Stimulated activated naive B cell treated with anti-CD40 and anti-IgM and Interleukin-4, amounts not matched to agents 10 μg/mL and 1 μg/mL and 100 μg/mL, for 72 hours (primary cell): ENCODE data around the gene GCN1.

Experiments used
- ATAC-seq, 2 donors: fragments of 150-1000 bp; cut with Tn5 transposase; replicated peaks; 2 replicates each; pipeline ENCODE4 v1.10.0; 2021; ENCODE audit warnings: moderate library complexity in 1 of 2
- DNase-seq: peaks from one replicate; pipeline ENCODE4 v3.0.0; 2021
- H3K27ac Mint-ChIP-seq: one replicate; pipeline ENCODE4 v1.8.0; 2022; ENCODE audit warnings: mild to moderate bottlenecking, mixed read lengths
- H3K27me3 Mint-ChIP-seq, 2 donors: one replicate each; pipeline ENCODE4 v1.8.0; 2022; ENCODE audit warnings: mixed read lengths in 2 of 2
- H3K36me3 Mint-ChIP-seq, 2 donors: one replicate each; pipeline ENCODE4 v1.8.0; 2022; ENCODE audit warnings: mixed read lengths in 2 of 2, mild to moderate bottlenecking in 1 of 2
- H3K4me1 Mint-ChIP-seq, 2 donors: one replicate each; pipeline ENCODE4 v1.8.0; 2022; ENCODE audit warnings: mixed read lengths in 2 of 2, mild to moderate bottlenecking in 1 of 2
- H3K4me3 Mint-ChIP-seq, 2 donors: one replicate each; pipeline ENCODE4 v1.8.0; 2022; ENCODE audit warnings: mild to moderate bottlenecking in 2 of 2, mixed read lengths in 2 of 2, moderate library complexity in 1 of 2
- H3K9me3 Mint-ChIP-seq, 2 donors: one replicate each; pipeline ENCODE4 v1.8.0; 2022; ENCODE audit warnings: mixed read lengths in 2 of 2, mild to moderate bottlenecking in 1 of 2

The GCN1 gene

DNA sequence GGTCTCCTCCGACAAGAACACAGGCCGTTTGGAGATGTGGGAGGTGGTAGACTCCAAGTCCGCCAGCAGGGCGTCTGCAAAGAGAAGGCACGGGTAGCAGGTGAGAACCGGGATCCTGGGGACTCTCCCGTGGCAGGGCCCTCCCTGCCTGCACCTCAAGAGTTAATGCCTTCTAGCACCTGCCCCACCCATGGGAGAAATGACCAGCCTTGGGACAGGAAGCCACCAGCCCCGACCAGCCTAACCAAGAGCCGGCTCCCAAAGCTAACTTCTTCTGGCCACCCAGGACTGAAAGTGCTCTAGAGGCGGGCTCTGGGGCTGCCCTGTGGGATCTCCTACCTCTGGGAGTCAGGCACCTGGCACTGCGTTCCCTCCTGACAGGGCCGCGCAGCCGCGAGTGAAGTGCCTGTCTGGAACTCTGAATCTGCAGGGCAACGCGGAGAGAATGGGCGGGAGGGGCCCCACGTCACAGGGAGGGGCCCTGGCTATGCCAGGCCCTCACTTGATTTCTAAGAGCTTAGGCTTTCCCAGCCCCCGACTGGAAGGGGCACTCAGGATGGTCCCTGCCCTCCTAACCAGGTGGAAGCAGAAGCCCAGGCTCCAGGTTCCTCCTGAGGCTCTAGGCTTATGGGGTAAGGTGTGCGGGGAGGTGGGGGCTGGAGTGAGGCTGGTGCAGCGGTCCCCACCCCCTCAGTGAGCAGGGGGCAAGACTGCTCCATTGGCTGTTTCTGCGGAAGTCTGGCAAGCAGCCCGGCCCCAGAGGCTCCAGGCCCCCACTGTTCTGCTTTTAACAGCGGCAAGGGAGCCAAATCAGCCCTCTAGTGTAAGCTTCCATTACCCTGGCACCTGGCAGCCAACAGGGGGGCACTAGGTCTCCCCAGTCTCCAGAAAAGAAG is 30.0 kb upstream of the GCN1 start:
- Mint-ChIP-seq H3K27me3 (peaks cover 35 to 42% of the 10 kb centered on the region in 2 donors), H3K9me3 (no peaks in the 10 kb centered on the region), H3K36me3 (peaks cover 4 to 7% of the 10 kb centered on the region in 2 donors), H3K4me3 (peak overlapping the region; percentile 78 to 84), H3K4me1 (peaks cover 29 to 41% of the 10 kb centered on the region in 2 donors), H3K27ac (no peak overlapping the region)
- ATAC-seq: peak; percentile 33 to 37
- DNase-seq: no peak

DNA sequence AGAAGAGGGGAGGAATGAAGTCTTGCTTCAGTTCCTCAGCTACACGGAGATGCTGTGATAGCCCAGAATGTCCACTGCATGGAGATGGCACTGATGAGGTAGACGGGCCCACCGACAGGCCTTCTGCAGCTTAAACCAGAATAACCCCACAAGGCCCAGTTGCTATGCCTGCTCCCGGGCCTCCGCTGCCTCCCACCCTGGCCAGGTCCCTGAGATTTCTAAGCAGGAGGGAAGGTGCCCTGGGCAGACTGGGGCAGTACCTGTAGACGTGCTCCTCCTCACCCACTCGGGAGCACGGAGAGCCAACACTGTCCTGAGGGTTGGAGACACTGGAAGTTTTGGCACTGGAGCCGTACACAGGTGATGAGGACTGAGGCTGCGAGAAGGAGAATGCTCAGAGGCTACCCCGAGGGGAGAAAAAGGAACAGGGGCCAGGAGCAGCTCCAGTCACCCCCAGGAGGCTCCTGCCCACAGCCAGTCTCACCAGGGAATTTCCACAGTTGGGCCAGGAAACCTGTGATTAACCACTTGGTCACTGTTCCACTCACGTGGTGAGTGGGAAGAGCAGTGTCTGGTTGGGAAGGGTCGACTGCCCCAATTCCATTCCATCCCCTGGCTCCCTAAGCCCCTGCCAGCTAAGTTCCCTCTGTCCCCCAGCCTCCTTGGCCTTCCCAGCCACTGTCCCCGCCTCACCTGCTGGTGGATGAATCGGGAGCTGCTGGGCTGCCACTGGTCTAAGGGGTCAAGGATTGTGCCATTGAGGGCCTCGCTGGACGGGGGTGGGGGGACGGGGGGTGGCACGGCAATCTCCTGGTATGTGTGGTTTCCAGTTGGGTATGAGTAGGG is 29.2 kb upstream of the GCN1 start:
- H3K27ac Mint-ChIP-seq: no peak overlapping the region
- H3K27me3 Mint-ChIP-seq: peaks cover 33 to 42% of the 10 kb centered on the region in 2 donors
- H3K9me3 Mint-ChIP-seq: no peaks in the 10 kb centered on the region
- ATAC-seq (no peak), DNase-seq (no peak)
- peaks cover 27 to 35% of the 10 kb centered on the region in 2 donors for H3K4me1 Mint-ChIP-seq
- no peak overlapping the region for H3K4me3 Mint-ChIP-seq
- H3K36me3 Mint-ChIP-seq: peaks cover 4 to 7% of the 10 kb centered on the region in 2 donors

DNA sequence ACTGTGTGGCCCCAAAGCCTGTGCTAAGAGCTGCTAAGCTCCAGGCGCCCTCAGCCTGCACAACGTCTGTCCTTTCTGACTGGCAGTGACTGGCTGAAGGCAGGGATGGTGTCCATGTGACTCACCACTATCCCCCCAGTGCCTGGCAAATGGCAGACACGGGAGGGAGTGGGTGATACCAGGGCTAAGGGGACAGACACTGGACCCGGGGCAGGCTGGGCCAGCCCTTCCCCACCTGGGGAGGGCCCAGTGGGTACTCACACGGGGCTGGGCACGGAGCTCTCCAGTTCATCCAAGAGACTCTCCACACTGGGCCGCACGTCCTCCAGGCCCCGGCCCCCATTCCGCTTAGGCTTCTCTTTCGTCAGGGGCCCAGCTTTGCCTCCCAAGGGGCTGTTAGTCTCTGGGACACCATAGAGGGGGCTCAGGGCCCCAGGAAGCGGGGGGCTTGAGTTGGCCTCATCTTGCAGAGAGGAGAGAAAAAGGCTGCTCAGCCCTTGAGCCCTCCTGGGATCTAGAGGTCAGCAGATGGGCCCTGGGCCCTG is 27.8 kb upstream of the GCN1 start:
- H3K27ac Mint-ChIP-seq: no peak overlapping the region
- ATAC-seq (no peak), DNase-seq (no peak)
- no peaks in the 10 kb centered on the region for H3K9me3 Mint-ChIP-seq
- peaks cover 4 to 7% of the 10 kb centered on the region in 2 donors for H3K36me3 Mint-ChIP-seq
- H3K4me3 Mint-ChIP-seq: no peak overlapping the region
- H3K27me3 Mint-ChIP-seq: peaks cover 25 to 29% of the 10 kb centered on the region in 2 donors
- H3K4me1 Mint-ChIP-seq: peaks cover 20 to 26% of the 10 kb centered on the region in 2 donors

DNA sequence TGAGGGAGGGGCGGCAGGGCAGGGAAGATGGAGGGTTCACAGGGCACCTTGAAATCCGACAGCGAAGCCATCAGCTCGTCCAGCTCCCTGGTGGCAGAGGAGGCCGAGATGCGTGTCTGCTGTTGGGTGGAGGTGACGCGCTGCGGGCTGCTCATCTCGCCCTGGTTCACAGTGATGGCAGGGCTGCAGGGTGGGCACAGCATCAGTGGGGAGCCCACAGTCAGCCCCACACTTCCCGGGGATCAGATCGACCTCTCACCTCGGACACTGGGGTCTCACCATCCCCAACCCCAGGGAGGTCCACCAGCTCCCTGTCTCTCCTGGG is 27.0 kb upstream of the GCN1 start:
- H3K4me1 Mint-ChIP-seq: peaks cover 20 to 26% of the 10 kb centered on the region in 2 donors
- peaks cover 23 to 25% of the 10 kb centered on the region in 2 donors for H3K27me3 Mint-ChIP-seq
- no peaks in the 10 kb centered on the region for H3K9me3 Mint-ChIP-seq
- no peak overlapping the region for H3K4me3 Mint-ChIP-seq
- H3K36me3 Mint-ChIP-seq: peaks cover 4 to 7% of the 10 kb centered on the region in 2 donors
- no peak for ATAC-seq
- no peak overlapping the region for H3K27ac Mint-ChIP-seq
- no peak for DNase-seq

DNA sequence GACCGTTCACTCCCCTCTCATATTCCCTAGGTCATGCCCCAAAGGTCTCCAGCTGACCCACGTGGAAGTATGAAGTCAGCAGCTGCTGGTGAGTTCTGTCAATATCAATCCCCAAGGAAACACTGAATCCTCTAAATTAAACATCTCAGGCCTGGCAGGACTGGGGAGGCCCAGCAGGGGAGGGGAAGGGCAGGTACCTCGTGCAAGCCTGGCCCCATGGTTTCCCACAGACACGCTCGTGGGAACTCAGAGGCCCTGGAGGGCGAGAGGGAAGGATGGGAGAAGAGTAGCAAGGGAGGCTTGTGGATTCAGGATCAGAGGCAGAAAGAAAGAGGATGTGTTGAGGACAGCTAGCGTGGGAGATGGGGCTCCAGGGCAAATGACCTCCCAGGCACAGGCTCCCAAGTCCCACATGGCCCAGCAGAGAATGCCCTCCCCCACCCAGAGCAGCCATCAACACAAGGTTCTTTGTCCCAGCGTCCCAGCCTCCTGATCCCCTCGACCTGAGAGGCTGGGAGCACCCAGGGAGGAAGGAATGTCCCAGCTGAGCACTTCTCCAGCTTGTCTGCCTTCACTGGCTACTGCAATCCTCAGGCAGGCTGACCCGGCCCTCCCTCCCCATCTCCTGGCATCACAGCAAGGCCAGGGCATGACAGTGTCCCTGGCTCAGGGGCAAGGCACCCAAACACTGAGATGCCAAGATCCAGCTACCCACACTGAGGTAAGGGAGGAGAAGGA is 26.5 kb upstream of the GCN1 start:
- H3K4me1 Mint-ChIP-seq: peaks cover 18 to 22% of the 10 kb centered on the region in 2 donors
- H3K36me3 Mint-ChIP-seq: peaks cover 4 to 7% of the 10 kb centered on the region in 2 donors
- H3K9me3 Mint-ChIP-seq: no peaks in the 10 kb centered on the region
- H3K4me3 Mint-ChIP-seq: no peak overlapping the region
- no peak for ATAC-seq
- H3K27ac Mint-ChIP-seq: no peak overlapping the region
- DNase-seq: no peak
- peaks cover 25 to 26% of the 10 kb centered on the region in 2 donors for H3K27me3 Mint-ChIP-seq

DNA sequence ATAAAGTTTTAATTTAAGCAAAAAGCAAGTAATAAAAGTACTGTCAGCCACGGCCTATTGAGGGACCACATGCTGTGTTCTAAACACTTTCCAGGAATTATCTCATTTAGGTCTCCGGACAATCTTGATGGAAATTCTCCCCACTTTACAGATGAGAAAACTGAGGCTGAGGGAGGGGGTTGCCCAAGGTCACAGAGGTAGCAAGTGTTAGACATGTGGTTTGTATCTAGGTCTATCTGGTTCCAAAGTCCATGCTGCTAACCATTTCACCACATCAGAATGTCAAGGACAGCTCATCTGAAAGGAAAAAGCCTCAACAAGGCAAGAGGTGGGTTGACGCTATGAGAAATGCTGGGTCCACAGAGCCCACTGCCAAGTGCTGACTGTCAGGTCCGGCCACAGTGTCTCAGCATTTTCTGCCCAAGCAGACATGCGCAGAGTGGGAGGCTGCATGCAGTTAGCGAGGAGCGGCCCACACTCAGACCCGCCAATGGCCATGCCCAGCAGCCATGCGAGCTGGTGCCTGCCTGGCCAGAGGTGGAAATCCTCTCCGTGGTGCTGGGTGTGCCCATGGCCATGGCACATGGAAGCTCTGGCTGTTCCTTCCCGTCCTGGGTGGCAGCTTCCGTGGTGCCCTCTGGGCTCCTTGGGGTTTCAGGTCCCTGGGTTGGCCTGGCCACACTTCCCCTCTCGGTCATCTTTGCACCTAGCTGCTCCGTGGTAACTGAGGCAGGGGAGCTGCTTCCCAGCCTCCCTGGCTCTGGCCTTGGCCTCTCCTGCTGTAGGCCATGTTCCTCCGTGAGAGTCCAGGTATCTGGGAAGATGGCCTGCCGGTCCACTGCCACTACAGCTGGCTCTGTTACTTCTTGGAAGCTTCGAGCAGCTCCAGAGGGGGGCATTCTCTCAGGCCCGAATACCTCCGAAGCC is 24.4 kb upstream of the GCN1 start:
- peaks cover 8 to 14% of the 10 kb centered on the region in 2 donors for H3K36me3 Mint-ChIP-seq
- H3K27ac Mint-ChIP-seq: peak overlapping the region; percentile 25

DNA sequence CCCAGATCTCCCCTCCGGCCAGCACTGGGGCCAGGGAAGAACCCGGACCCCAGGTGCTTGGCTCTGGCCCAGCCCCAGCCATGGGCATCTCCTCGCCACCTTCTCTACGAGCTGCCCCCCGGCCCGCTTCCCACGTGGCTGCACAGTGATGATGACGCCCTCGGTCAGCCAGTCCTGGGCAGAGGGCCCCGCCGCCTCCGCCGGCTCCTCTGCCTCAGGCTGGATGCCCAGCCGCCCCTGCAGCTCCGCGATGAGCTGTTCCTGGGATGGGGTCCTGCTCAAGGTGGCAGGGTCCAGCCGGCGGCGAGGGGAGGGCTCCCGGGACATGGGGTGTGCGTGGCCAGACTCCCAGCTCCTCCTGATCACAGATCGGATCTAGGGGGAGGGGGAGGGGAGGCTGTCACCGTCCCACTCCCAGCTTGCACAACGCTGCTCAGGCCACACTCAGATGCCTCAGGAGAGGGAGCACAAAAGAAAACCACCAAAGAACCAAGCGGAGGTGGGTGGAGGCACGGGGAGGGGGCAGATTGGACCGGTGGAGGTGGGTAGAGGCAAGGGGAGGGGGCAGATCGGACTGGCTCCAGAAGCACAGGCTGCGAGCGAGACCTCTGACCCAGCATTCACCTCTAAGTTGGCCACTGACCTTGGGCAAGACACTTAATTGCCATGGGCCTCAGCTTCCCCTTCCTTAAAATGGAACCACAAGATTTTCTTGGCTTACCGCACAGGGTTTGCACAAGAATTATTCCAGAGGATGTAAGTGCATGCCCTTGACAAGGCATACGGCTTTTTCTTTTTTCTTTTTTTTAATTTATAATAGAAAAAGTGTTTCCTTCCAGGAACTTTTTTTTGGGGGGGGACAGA is 22.5 kb upstream of the GCN1 start:
- Mint-ChIP-seq H3K4me1 (no peaks in the 10 kb centered on the region), H3K9me3 (no peaks in the 10 kb centered on the region), H3K27ac (no peak overlapping the region), H3K27me3 (peaks cover 7 to 11% of the 10 kb centered on the region in 2 donors), H3K4me3 (no peak overlapping the region), H3K36me3 (peaks cover 8 to 14% of the 10 kb centered on the region in 2 donors)
- ATAC-seq (no peak), DNase-seq (no peak)

More for the DNA sequence above, 24.4 kb upstream of the GCN1 start:
- DNase-seq: no peak
- Mint-ChIP-seq H3K4me1 (peaks cover 1 to 2% of the 10 kb centered on the region in 2 donors), H3K9me3 (no peaks in the 10 kb centered on the region), H3K27me3 (peaks cover 23 to 25% of the 10 kb centered on the region in 2 donors), H3K4me3 (no peak overlapping the region)
- ATAC-seq: no peak

DNA sequence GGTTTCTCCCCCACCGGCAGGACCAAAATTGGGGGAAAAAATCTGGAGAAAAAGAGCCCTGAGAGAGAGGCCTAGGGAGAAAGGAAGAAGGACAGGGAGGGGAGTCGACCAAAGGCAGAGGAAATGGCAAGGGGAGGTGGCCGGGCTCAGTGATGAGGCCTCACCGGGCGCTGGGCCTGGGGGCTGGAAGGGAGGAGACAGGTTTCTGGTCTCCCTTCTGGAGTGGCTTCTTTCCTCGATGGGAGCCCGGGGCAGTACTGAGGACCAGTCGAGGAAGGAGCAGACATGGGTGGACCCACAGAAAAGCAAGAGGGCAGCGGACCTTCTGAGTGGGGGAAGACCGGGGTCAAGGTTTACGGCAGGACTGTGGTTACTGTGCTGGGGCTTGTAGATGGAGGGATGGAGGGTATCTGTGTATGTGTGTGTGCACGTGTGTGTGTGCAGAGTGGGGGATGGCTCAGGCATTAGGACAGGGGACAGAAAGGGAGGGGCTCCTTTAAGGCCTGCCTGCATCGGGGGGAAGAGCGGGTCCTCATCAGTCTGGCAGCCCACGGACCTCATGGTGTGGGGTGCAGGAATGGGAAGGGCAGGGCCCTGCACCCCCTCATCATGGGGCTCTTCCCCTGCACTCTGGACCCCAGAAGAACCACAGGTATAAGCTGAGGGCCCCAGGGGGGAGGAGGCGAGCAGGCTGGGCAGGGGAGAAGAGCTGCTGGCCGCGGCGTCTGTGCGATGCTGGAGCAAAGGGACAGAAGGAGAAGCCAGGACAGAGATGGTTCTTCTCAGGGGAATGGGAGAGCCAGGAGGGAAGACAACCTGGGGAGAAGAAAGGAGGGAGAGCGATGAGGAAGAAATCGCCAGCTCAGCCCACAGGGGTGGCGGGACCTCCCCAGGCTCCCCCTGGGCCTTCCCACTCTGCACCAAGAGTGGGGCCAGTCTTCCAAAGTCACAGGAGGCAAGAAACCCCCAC is 21.5 kb upstream of the GCN1 start:
- no peaks in the 10 kb centered on the region for H3K9me3 Mint-ChIP-seq
- no peak overlapping the region for H3K4me3 Mint-ChIP-seq
- no peak for DNase-seq
- peaks cover 16 to 20% of the 10 kb centered on the region in 2 donors for H3K36me3 Mint-ChIP-seq
- no peak for ATAC-seq
- peaks cover 0 to 7% of the 10 kb centered on the region in 2 donors for H3K4me1 Mint-ChIP-seq
- peaks cover 7 to 11% of the 10 kb centered on the region in 2 donors for H3K27me3 Mint-ChIP-seq
- peak overlapping the region; percentile 31 for H3K27ac Mint-ChIP-seq

DNA sequence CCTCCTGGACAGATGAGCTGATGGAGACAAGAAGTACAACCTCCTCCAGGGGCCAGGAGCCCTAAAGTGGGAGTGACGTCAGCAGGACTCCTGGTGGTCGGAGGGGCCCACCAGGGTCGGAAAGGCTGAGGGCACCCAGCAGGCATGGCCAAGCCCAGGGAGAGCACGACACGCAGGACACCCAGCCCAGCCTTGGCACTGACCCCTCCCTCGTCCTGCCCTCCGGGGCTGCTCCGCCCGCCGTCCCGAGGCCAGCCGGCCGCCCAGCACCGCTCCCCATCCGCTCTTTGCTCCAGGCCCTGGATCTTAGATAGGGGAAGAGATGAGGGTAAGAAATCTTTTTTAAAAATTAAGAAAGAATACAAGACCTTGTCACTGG is 20.8 kb upstream of the GCN1 start:
- H3K27me3 Mint-ChIP-seq: peaks cover 4 to 7% of the 10 kb centered on the region in 2 donors
- ATAC-seq (no peak), DNase-seq (no peak)
- H3K36me3 Mint-ChIP-seq: peaks cover 20 to 24% of the 10 kb centered on the region in 2 donors
- peaks cover 2 to 12% of the 10 kb centered on the region in 2 donors for H3K4me1 Mint-ChIP-seq
- H3K9me3 Mint-ChIP-seq: no peaks in the 10 kb centered on the region
- no peak overlapping the region for H3K27ac Mint-ChIP-seq
- no peak overlapping the region for H3K4me3 Mint-ChIP-seq

DNA sequence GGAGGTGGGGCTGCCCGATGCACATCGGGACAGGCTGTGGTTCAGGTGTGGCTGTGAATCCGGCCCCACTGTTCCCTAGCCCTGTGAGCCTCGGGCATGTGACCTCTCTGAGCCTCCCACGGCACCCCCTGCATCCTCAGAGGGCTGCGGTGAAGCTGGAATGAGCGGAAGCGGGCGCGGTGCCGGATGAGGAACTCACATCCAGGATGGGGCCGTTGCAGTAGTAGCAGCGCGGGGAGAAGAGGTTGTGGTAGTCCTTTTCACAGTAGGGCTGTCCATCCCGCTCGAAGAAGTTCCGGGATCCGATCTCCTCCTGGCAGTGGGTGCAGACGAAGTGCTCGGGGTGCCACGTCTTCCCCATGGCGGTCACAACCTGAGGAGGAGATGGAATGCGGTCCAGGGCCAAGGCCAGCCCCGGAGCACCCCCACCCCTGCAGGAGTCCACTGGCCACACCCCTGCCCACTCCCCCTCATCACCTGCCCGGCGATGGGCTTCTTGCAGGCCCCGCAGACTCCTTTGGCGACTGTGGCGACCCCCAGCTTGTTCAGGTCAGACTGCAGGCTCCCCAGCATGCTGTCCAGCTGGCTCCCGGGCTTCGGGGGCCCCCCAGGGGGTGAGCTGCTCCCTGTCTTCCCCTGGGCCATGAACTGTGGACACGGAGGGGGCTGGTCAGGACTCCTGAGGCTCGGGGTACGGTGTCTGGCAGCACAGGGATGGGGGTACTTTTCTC is 20.3 kb upstream of the GCN1 start:
- H3K27ac Mint-ChIP-seq: no peak overlapping the region
- H3K9me3 Mint-ChIP-seq: no peaks in the 10 kb centered on the region
- H3K27me3 Mint-ChIP-seq: peaks cover 1 to 7% of the 10 kb centered on the region in 2 donors
- peaks cover 20 to 29% of the 10 kb centered on the region in 2 donors for H3K36me3 Mint-ChIP-seq
- H3K4me1 Mint-ChIP-seq: peaks cover 2 to 12% of the 10 kb centered on the region in 2 donors
- DNase-seq (no peak), ATAC-seq (no peak)
- no peak overlapping the region for H3K4me3 Mint-ChIP-seq

DNA sequence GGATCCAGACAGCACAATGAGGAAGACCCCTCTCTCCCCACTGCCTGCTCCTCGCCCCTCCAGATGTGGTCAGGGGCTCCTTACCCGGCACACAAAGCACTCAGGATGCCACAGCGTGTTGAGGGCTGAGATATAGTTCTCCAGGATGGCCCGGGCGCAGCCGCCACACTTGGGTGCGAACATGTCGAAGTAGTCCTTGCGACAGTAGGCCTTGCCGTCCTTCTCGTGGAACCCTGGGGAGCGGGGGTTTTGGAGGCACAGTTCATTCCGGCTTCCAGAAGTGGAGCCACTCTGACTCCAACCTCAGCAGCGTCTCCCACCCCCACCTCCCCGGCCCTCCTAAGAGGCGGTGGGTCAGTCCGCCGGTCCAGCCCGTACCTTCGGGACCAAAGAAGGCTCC is 19.2 kb upstream of the GCN1 start:
- no peak overlapping the region for H3K27ac Mint-ChIP-seq
- H3K36me3 Mint-ChIP-seq: peaks cover 20 to 31% of the 10 kb centered on the region in 2 donors
- no peaks in the 10 kb centered on the region for H3K9me3 Mint-ChIP-seq
- ATAC-seq (no peak), DNase-seq (no peak)
- H3K4me1 Mint-ChIP-seq: peaks cover 2 to 12% of the 10 kb centered on the region in 2 donors
- peaks cover 0 to 7% of the 10 kb centered on the region in 2 donors for H3K27me3 Mint-ChIP-seq
- H3K4me3 Mint-ChIP-seq: no peak overlapping the region
